Endothelial cell of umbilical vein (primary cell): Measurements from ENCODE around the gene WBP1L. TPM values are rescaled to one million over a fixed set of nuclear protein-coding genes. Genes with fewer than 3 reads are reported as not detected.
A peak's percentile ranks its signal among the peaks of the same experiment; 100 is the strongest.

ENCODE experiments used
- BruUV-seq: library from RNA; stranded (reverse); fragments of 400-500 nt; replicated peaks from 2 replicates; lab custom pipeline; 2021; lab: Mats Ljungman, UMichigan
- CTCF ChIA-PET: fragments of 300-600, 350-600 bp; sonication (Branson Sonifier 250); formaldehyde crosslinking; loops from one replicate; lab custom pipeline; 2021; ENCODE audit warnings: antibody characterized with exemption, inconsistent platforms; lab: Charles Lee
- POLR2A ChIA-PET: fragments of 300-600, 350-600 bp; sonication (Branson Sonifier 250); formaldehyde crosslinking; loops from one replicate; lab custom pipeline; 2021; ENCODE audit warnings: antibody characterized with exemption, inconsistent platforms; lab: Charles Lee
- DNase-seq: peaks from one replicate; pipeline ENCODE4 v3.0.0-alpha.2; 2011; ENCODE audit warnings: low read depth, low spot score
- FAIRE-seq: peaks from 2 replicates; lab custom pipeline; 2011; peaks lifted over from hg19 to GRCh38; lab: Jason Lieb, UNC
- H2AFZ ChIP-seq: 2 replicates; pipeline ENCODE4 v1.6.0; 2012; ENCODE audit warnings: low read depth, low read length, control low read depth, inconsistent platforms
- H3K27ac ChIP-seq: 2 replicates; pipeline ENCODE4 v1.5.1; 2011; ENCODE audit warnings: low read depth, mild to moderate bottlenecking, control low read depth, low read length, moderate library complexity; ENCODE audit not compliant: insufficient read depth
- H3K27me3 ChIP-seq, 2 experiments: 2 replicates each; pipeline versions ENCODE4 v1.6.0 to v1.6.1; 2011; ENCODE audit warnings: low read length in 2 of 2, mixed read lengths in 1 of 2; ENCODE audit not compliant: control insufficient read depth in 2 of 2, insufficient read depth in 2 of 2
- H3K36me3 ChIP-seq, 2 experiments: 2 replicates in 1 of 2; 3 replicates in 1 of 2; pipeline ENCODE4 v1.5.1; 2011; ENCODE audit warnings: low read length in 2 of 2, mild to moderate bottlenecking in 1 of 2, moderate library complexity in 1 of 2; ENCODE audit not compliant: control insufficient read depth in 2 of 2, insufficient read depth in 2 of 2; ENCODE audit errors: extremely low read depth in 1 of 2
- H3K4me1 ChIP-seq: 3 replicates; pipeline ENCODE4 v1.5.1; 2011; ENCODE audit warnings: mild to moderate bottlenecking, low read length; ENCODE audit not compliant: control insufficient read depth, insufficient read depth; ENCODE audit errors: extremely low read depth
- H3K4me2 ChIP-seq: 2 replicates; pipeline ENCODE4 v1.6.1; 2011; ENCODE audit warnings: low read length, control low read depth, mixed read lengths; ENCODE audit not compliant: insufficient read depth
- H3K4me3 ChIP-seq, 3 experiments: fragments of 200-600 bp in 1 of 3; sonication (generic), shearing (Covaris generic) in 1 of 3; replicated peaks in 1 of 3; 2 replicates each; pipeline ENCODE4 v1.5.1; 2011 to 2016; ENCODE audit warnings: control low read depth in 3 of 3, low read length in 3 of 3, mild to moderate bottlenecking in 2 of 3, inconsistent platforms in 1 of 3, low read depth in 1 of 3, moderate library complexity in 1 of 3; ENCODE audit not compliant: insufficient read depth in 1 of 3
- H3K79me2 ChIP-seq: 2 replicates; pipeline ENCODE4 v1.6.0; 2012; ENCODE audit warnings: low read length, inconsistent platforms; ENCODE audit not compliant: control insufficient read depth, insufficient read depth
- H3K9ac ChIP-seq: replicated peaks from 2 replicates; pipeline ENCODE3; 2011; ENCODE audit warnings: low read length, control low read depth; ENCODE audit not compliant: insufficient read depth; ENCODE audit errors: extremely low read depth
- H3K9me1 ChIP-seq: replicated peaks from 3 replicates; pipeline ENCODE4 v1.6.0; 2011; ENCODE audit warnings: mild to moderate bottlenecking, low read length; ENCODE audit not compliant: control insufficient read depth, insufficient read depth; ENCODE audit errors: extremely low read depth
- H3K9me3 ChIP-seq: replicated peaks from 2 replicates; pipeline ENCODE4 v1.5.1; 2012; ENCODE audit warnings: low read length, inconsistent platforms; ENCODE audit not compliant: control insufficient read depth, insufficient read depth
- H4K20me1 ChIP-seq: replicated peaks from 2 replicates; pipeline ENCODE3; 2011; ENCODE audit warnings: mild to moderate bottlenecking, low read length; ENCODE audit not compliant: control insufficient read depth, insufficient read depth; ENCODE audit errors: extremely low read depth
- EZH2 ChIP-seq: IDR thresholded peaks from 2 replicates; pipeline ENCODE4 v1.6.1; 2012; ENCODE audit warnings: borderline replicate concordance, low read depth, mild to moderate bottlenecking, moderate library complexity, low read length, inconsistent platforms; ENCODE audit not compliant: severe bottlenecking
- GATA2 ChIP-seq: IDR thresholded peaks from 2 replicates; pipeline ENCODE4 v1.7.0; 2011; ENCODE audit warnings: low read depth, mild to moderate bottlenecking, moderate library complexity, mixed read lengths, low read length; ENCODE audit not compliant: insufficient read length, insufficient read depth
- MYC ChIP-seq: IDR thresholded peaks from one replicate; pipeline ENCODE4 v1.6.1; 2011; ENCODE audit warnings: mild to moderate bottlenecking, low read depth, low read length
- POLR2A ChIP-seq: IDR thresholded peaks from 2 replicates; pipeline ENCODE4 v1.6.1; 2012; ENCODE audit warnings: low read depth, mild to moderate bottlenecking, control low read depth, low read length
- dilution Hi-C: fragments of 300-500 bp; cut with MboI; formaldehyde crosslinking; loops from one replicate; pipeline ENCODE4 v1.15.0; 2019; ENCODE audit warnings: low sequenced_read_pairs; ENCODE audit not compliant: extremely low pct_ligation_motif_present
- intact Hi-C: fragments of 100-400 bp; cut with micrococcal nuclease; formaldehyde crosslinking; loops from one replicate; pipeline ENCODE4 v1.10.0; 2022
- polyA plus RNA-seq, 4 experiments: library from polyadenylated mRNA; depleted of rRNA in 3 of 4; stranded (reverse) in 3 of 4; unstranded in 1 of 4; fragments of >200 nt; gene quantifications; 2 replicates each; pipeline versions ENCODE4 v1.2.1 to v1.2.3, GENCODE V29; 2011 to 2012; ENCODE audit warnings: missing spikeins in 1 of 4
- total RNA-seq: library from RNA; stranded (reverse); gene quantifications from 2 replicates; pipeline ENCODE4 v1.2.3, GENCODE V29; 2021
- TF ChIP-seq, protein P1 (sequence below): IDR thresholded peaks from 2 replicates; pipeline ENCODE4 v1.6.1; 2011; ENCODE audit not compliant: insufficient read depth, insufficient read length

WBP1L gene
- total and polyA plus RNA-seq, 2 donors (not counting 3 experiments of a cell fraction or from before 2014, with no cell fraction given) = 46.0 to 70.3 TPM

- no peaks in the 10 kb centered on the region for H3K9me1 ChIP-seq
- intact Hi-C loops (loop anchor here (1.0 to 5.0 kb wide), 5 partner anchors 34 to 174 kb away; partner anchors contain the start of genes BORCS7 and CNNM2), dilution Hi-C loops (no loop called here)
- H3K27ac ChIP-seq = no peak overlapping the region
- H3K4me3 ChIP-seq = peak overlapping the region in 1 of 3 experiments; percentile 15
- H4K20me1 ChIP-seq = no peaks in the 10 kb centered on the region
- TF ChIP-seq EZH2 (no peak), MYC (no peak)
- TF ChIP-seq, protein P1, sequence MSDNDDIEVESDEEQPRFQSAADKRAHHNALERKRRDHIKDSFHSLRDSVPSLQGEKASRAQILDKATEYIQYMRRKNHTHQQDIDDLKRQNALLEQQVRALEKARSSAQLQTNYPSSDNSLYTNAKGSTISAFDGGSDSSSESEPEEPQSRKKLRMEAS = no peak
- H3K9me3 ChIP-seq = no peaks in the 10 kb centered on the region
- DNase-seq (no peak), FAIRE-seq (no peak)
- no peaks in the 10 kb centered on the region for H3K36me3 ChIP-seq
- no peak overlapping the region for H3K9ac ChIP-seq
- H2AFZ ChIP-seq = peak overlapping the region; percentile 92
- no TSS peak for BruUV-seq
- H3K27me3 ChIP-seq = no peaks in the 10 kb centered on the region
- H3K79me2 ChIP-seq = peaks cover 24% of the 10 kb centered on the region
- H3K4me1 ChIP-seq = peaks cover 15% of the 10 kb centered on the region
- POLR2A ChIA-PET = interaction anchor here (0.7 to 1.0 kb wide), 2 partner anchors 12 to 29 kb away, joined by 6 read pairs; partner anchors contain the start of genes ARL3 and SFXN2
- CTCF ChIA-PET = interaction anchor here (0.6 to 2.1 kb wide), 8 partner anchors 9 to 502 kb away, joined by 3 to 12 read pairs (median 4); partner anchors contain the start of gene CNNM2
- H3K4me2 ChIP-seq = peak overlapping the region; percentile 55
These were observed 615 bp upstream of the WBP1L start for GRCh38 chr10:102743078-102743587.

DNA sequence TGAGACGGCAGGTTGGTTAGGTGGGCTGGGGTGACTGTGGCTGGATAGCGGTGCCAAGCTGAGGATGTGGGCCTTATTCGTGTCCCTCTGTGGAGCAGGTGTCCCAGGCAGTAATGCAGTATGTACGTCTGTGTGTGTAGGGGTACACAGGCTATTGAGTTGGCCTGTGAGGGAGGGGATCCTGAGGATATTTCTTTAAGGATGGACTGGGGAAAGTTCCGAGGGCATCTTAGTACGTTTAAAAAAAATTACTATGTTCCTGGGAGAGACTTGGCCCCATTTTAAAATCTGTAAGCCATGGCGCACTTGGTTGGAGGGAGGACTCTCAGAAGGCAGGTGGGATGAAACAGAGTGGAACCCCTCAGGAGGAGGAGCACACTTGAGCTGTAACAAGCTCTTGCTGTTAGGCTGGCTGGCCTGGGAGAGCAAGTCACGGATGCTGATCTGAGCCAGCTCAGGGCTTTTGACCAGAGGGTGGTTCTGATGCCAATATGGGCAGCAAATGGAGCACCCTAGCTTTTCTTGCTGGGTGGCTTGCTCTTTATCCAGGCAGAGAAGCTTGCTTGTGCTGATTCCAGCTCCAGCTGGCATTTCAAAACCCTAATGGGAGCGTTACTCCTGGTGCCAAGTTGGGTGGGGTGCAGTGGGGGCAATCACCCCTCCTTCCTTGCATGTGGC, 765 bp downstream of the WBP1L start:
- Histone ChIP-seq H3K36me3 (no peaks in the 10 kb centered on the region), H3K27ac (peak overlapping the region; percentile 35), H3K9me3 (no peaks in the 10 kb centered on the region), H2AFZ (no peak overlapping the region), H4K20me1 (no peaks in the 10 kb centered on the region), H3K27me3 (no peaks in the 10 kb centered on the region), H3K79me2 (peaks cover 27% of the 10 kb centered on the region), H3K4me1 (peaks cover 12% of the 10 kb centered on the region), H3K9ac (peak overlapping the region; percentile 55), H3K4me3 (peak overlapping the region; percentile 43 to 91 (median 52)), H3K9me1 (no peaks in the 10 kb centered on the region), H3K4me2 (peak overlapping the region; percentile 51)
- DNase-seq (peak; percentile 58), FAIRE-seq (no peak)
- ChIA-PET CTCF (interaction anchor here (1.1 to 2.1 kb wide), 6 partner anchors 13 to 500 kb away, joined by 3 to 12 read pairs (median 6); partner anchors contain the start of gene AS3MT), POLR2A (no interaction called here)
- dilution Hi-C loops (no loop called here), intact Hi-C loops (loop anchor here (5.0 kb wide), 2 partner anchors 33 to 173 kb away; partner anchors contain the start of gene CNNM2)
- TF ChIP-seq GATA2 (no peak), POLR2A (peak; percentile 8)
- no TSS peak for BruUV-seq
